Mononuclear cell (primary cell): ENCODE data around the gene DHX34. TPM values are rescaled to one million over a fixed set of nuclear protein-coding genes. Genes with fewer than 3 reads are reported as not detected.
"Not testable (repeated sequence)": the region's sequence is repeated elsewhere in the genome, so short reads cannot be mapped to it uniquely, and the experiment has no call there.

Source experiments
- H3K27me3 ChIP-seq: 2 replicates; pipeline ENCODE4 v1.6.0; 2011; ENCODE audit warnings: low read length, control low read depth; ENCODE audit not compliant: insufficient read depth
- H3K4me1 ChIP-seq: 2 replicates; pipeline ENCODE4 v1.5.1; 2011; ENCODE audit warnings: mild to moderate bottlenecking, low read length, control low read depth; ENCODE audit not compliant: insufficient read depth
- H3K4me3 ChIP-seq: 2 replicates; pipeline ENCODE4 v1.5.1; 2011; ENCODE audit warnings: mild to moderate bottlenecking, low read length, moderate library complexity
- H3K9me3 ChIP-seq: 2 replicates; pipeline ENCODE4 v1.5.1; 2011; ENCODE audit warnings: low read depth, mild to moderate bottlenecking, control low read depth, low read length
- total RNA-seq: library from RNA; depleted of rRNA; stranded (reverse); fragments of >200 nt; gene quantifications from one replicate; pipeline ENCODE4 v1.2.3, GENCODE V29; 2012

Gene DHX34
- total RNA-seq, 1 donor, result 12.9 TPM

DNA sequence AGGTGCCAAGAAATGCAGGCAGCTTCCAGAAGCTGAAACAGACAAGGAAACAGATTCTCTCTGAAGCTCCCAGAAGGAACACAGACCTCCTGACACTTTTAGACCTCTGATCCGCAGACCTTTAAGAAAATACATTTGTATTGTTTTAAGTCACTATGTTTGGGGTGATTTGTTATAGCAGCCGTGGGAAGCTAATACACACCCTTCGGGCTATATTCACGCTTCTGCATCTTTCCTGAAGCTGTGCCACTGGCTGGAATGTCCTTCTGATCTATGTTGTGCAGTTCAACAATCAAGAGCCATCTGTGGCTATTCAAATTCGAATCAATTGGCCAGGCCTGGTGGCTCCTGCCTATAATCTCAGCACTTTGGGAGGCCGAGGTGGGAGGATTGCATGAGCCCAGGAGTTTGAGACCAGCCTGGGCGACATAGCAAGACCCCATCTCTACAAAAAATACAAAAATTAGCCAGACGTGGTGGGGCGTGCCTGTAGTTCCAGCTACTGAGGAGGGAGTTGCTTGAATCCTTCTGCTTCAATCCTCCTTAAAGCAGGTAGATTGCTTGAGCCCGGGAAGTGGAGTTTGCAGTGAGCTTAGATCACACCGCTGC, 5.8 kb upstream of the DHX34 start:
- no peaks in the 10 kb centered on the region for H3K27me3 ChIP-seq
- H3K4me3 ChIP-seq, result no peak overlapping the region
- peaks cover 15% of the 10 kb centered on the region for H3K4me1 ChIP-seq
- H3K9me3 ChIP-seq, result no peaks in the 10 kb centered on the region

DNA sequence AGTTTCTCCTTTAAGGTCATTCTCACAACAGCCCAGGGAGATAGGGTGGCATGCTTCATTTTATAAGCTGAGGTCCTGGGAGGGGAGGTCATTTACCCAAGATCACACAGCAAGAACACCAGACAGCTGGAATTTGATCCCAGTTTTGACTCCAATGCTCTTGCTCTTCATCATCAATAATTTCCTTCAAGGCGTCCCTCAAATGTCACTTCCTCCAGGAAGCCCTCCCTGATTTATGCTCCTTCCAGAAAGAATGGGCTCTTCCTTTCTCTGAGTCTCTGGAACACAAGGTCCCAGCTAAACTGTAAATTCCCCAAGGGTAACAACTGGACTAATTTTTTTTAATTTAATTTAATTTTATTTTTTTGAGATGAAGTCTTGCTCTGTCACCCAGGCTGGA, 4.7 kb upstream of the DHX34 start:
- Histone ChIP-seq H3K4me1 (peaks cover 13% of the 10 kb centered on the region), H3K4me3 (no peak overlapping the region), H3K27me3 (no peaks in the 10 kb centered on the region), H3K9me3 (no peaks in the 10 kb centered on the region)

DNA sequence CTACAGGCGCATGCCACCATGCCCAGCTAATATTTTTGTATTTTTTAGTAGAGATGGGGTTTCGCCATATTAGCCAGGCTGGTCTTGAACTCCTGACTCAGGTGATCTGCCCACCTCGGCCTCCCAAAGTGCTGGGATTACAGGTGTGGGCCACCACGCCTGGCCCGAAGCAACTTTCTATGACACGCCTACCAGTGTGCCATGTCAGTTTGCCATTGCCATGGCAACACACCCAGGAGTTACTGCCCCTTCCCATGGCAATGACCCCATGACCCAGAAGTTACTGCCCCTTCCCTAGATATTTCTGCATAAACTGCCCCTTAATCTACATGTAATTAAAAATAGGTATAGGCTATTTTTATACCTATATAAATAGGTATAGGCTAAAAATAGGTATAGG, 3.1 kb upstream of the DHX34 start:
- H3K4me1 ChIP-seq, result peaks cover 28% of the 10 kb centered on the region
- H3K4me3 ChIP-seq, H3K27me3 ChIP-seq, H3K9me3 ChIP-seq: not testable (repeated sequence)

DNA sequence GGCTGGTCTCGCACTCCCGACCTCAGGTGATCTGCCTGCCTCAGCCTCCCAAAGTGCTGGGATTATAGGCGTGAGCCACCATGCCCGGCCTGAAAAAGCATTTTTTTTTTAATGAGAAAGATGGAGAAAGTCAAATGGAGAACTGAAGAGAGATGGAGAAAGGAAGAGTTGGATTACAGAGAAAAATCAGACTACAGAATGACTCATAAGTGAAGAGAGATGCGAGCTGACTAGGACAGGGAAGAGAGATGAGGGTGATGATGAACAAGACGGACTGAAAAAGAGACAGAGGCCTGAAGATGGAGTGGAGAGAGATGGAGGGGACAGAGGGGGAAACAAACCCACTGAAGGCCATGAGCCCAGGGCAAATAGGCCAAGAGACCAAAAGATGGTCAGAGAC, 1.5 kb downstream of the DHX34 start:
- Histone ChIP-seq H3K27me3 (no peaks in the 10 kb centered on the region), H3K4me3 (no peak overlapping the region), H3K9me3 (no peaks in the 10 kb centered on the region), H3K4me1 (peaks cover 40% of the 10 kb centered on the region)

DNA sequence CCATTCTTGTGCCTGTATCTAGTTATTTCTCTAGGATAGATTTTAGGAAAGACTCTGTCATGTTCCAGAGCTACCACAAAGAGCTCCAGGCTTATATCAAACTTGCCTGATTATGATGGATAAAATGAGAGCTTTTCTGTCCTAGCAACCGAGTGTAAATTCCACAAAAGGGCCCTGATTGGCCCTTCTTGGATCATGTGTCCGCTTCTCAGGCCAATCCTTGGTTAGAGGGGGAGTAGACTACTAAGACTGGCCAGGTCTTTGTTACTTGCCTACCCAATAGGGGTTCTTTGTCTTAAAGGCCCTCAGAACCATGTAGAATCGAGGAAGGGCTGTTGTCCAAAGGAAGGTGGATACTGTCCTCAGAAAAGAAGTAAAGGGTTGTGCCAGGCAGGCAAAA, 2.4 kb downstream of the DHX34 start:
- Histone ChIP-seq H3K4me1 (peaks cover 36% of the 10 kb centered on the region), H3K27me3 (no peaks in the 10 kb centered on the region), H3K9me3 (no peaks in the 10 kb centered on the region), H3K4me3 (no peak overlapping the region)

DNA sequence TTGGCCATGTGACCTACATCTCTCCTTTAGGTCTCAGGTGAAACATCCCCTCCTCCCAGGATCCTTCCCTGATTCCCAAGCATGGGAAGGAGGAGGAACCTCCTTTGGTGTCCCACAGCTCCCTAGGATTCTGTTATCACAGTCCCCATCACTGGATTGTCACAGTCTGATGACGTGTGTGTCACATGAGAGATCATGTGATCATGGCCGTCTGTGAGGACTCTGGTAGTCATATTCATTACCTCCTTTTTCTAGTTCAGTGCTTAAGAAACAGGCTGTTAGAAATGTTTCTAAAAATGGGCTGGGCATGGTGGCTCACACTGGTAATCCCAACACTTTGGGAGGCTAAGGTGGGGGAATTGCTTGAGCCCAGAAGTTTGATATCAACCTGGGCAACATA, 3.0 kb downstream of the DHX34 start:
- H3K9me3 ChIP-seq, result no peaks in the 10 kb centered on the region

DNA sequence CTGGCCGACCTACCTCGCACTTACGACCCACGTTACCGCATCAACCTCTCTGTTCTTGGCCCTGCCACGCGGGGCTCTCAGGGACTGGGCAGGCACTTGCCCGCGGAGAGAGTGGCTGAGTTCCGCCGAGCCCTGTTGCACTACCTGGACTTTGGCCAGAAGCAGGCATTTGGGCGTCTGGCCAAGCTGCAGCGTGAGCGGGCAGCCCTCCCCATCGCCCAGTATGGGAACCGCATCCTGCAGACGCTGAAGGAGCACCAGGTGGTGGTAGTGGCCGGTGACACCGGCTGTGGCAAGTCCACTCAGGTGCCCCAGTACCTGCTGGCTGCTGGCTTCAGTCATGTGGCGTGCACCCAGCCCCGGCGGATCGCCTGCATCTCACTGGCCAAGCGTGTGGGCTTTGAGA, 4.2 kb downstream of the DHX34 start:
- Histone ChIP-seq H3K4me3 (no peak overlapping the region), H3K9me3 (no peaks in the 10 kb centered on the region), H3K4me1 (peaks cover 32% of the 10 kb centered on the region), H3K27me3 (no peaks in the 10 kb centered on the region)

More for the DNA sequence above, 3.0 kb downstream of the DHX34 start:
- H3K4me1 ChIP-seq, result peaks cover 33% of the 10 kb centered on the region
- H3K27me3 ChIP-seq, result no peaks in the 10 kb centered on the region
- H3K4me3 ChIP-seq, result no peak overlapping the region

DNA sequence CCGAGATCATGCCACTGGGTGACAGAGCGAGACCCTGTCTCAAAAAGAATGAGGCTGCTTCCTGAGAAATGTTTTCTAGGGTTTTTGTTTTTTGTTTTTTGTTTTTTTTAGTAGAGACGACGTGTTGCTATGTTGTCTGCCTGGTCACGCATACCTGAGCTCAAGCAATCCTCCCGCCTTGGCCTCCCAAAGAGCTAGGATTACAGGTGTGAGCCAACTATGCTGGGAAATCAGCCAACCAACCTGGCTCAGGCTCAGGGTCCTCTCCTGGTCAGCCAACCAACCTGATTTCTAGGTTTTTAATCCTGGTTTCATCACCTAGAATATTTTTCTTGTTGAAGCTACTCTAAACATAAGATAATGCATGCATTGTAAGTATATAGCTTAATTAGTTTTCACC, 7.8 kb downstream of the DHX34 start:
- H3K27me3 ChIP-seq, result no peaks in the 10 kb centered on the region
- H3K4me1 ChIP-seq, result peaks cover 3% of the 10 kb centered on the region
- H3K9me3 ChIP-seq, result no peaks in the 10 kb centered on the region
- H3K4me3 ChIP-seq, result no peak overlapping the region

DNA sequence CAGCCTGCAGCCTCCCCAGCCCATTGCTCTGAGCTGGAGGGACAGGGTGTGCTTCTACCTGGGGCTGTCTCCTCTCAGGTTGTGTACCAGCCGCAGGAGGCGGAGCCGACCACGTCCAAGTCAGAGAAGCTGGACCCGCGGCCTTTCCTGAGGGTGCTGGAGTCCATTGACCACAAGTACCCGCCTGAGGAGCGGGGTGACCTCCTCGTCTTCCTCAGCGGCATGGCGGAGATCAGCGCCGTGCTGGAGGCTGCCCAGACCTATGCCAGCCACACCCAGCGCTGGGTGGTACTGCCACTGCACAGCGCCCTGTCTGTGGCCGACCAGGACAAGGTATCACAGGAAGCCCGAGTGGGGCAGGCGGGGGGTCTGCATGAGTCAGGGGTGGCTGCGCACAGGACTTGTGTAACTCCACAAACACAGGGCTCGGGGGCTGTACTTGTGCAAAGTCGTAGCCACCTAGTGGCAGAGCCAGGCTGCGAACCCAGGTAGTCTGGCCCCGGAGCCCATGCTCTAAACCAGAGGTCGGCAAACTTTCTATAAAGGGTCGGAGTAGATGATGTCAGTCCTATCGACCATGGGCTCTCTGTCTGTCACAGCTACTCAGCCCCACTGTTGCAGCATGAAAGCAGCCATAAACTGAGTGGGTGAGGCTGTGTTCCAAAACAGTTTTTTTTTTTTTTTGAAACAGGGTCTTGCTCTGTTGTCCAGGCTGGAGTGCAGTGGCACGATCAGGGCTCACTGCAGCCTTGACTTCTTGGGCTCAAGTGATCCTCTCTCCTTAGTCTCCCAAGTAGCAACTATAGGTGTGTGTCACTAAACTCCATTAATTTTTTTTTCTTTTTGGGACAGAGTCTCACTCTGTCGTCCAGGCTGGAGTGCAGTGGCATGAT, 8.9 kb downstream of the DHX34 start:
- H3K27me3 ChIP-seq, result no peaks in the 10 kb centered on the region
- no peak overlapping the region for H3K4me3 ChIP-seq
- peaks cover 5% of the 10 kb centered on the region for H3K4me1 ChIP-seq
- no peaks in the 10 kb centered on the region for H3K9me3 ChIP-seq

DNA sequence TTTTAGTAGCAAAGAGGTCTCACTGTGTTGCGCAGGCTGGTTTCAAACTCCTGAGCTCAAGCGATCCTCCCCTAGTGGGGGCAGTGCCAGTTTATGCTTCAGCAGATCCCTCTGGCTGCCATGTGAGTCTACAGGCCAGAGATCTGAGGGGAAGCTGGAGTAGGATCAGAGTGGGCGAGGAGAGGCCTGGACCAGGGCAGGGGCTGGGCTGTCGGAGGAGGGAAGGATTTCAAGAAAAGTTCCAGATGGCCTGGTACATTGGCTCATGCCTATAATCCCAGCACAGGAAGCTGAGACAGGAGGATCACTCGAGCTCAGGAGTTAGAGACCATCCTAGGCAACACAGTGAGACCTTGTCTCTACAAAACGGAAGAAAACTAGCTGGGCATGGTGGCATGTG, 9.8 kb downstream of the DHX34 start:
- Histone ChIP-seq H3K4me3 (no peak overlapping the region), H3K9me3 (no peaks in the 10 kb centered on the region)

DNA sequence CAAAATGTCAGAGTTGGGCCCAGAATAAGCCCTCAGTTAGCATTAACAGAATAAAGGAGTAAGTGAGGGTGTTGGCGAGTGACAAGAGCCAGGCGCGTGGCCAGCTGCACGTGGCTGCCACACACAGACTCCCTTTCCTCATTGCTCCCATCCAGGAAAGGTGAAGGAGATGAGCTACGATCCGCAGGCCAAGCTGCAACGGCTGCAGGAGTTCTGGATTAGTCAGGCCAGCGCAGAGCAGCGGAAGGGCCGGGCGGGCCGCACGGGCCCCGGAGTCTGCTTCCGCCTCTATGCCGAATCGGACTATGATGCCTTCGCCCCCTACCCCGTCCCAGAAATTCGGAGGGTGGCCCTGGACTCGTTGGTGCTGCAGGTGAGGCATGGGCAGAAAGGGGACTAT, 13.2 kb downstream of the DHX34 start:
- H3K4me3 ChIP-seq, result no peak overlapping the region
- no peaks in the 10 kb centered on the region for H3K27me3 ChIP-seq
- peaks cover 25% of the 10 kb centered on the region for H3K4me1 ChIP-seq
- no peaks in the 10 kb centered on the region for H3K9me3 ChIP-seq

More for the DNA sequence above, 9.8 kb downstream of the DHX34 start:
- no peaks in the 10 kb centered on the region for H3K27me3 ChIP-seq
- H3K4me1 ChIP-seq, result peaks cover 14% of the 10 kb centered on the region

DNA sequence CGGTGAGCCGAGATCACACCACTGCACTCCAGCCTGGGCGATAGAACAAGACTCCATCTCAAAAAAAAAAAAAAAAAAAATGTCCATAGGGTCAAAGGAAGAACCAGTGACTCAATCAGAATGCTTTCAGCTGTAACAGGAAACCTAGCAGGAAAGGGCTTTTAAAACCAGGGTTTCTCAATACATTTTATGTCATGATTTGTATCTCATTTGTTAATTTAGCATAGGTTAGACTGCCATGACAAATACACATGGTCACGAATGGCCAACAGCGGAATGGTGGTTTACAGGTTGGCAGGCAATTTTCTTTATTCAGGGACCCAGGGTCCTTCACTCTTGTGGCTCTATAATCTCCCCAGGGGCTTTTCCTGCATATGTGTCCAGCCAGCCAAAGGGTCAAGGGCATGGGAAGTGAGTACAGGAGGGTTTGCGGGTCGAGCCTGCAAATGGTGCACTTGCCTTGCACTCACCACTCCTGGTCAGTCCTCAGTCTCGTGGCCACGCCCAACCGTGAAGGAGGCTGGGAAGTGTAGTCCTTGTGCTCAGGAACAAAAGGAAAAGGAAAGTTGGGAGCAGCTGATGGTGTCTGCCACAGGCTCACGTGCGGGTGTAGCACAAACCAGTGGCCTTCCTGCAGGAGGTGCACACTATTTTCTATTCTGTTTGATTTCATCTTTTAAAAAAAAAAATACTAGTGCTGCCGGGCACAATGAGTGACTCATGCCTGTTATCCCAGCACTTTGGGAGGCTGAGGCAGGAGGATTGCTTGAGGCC, 14.8 kb downstream of the DHX34 start:
- Histone ChIP-seq H3K4me3 (no peak overlapping the region), H3K9me3 (no peaks in the 10 kb centered on the region), H3K4me1 (peaks cover 29% of the 10 kb centered on the region)

DNA sequence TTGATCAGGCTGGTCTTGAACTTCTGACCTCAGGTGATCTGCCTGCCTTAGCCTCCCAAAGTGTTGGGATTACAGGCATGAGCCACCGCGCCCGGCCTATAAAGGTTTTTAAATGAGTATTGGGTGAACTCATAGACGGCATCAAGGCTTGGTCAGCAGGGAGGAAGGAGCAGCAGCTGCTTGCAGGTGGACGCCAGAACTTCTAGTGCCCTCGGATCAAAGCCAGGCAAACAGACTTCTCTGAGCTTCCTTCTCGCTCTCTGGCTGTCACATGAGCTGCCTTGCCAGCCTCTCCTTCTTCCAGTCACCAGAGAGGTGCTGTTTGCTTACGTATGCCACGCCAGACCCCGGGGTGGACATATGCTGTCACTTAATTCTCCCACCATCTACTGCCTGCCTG, 16.3 kb downstream of the DHX34 start:
- peaks cover 43% of the 10 kb centered on the region for H3K4me1 ChIP-seq
- not testable (repeated sequence) for H3K9me3 ChIP-seq, H3K27me3 ChIP-seq, H3K4me3 ChIP-seq

More for the DNA sequence above, 14.8 kb downstream of the DHX34 start:
- H3K27me3 ChIP-seq, result no peaks in the 10 kb centered on the region

DNA sequence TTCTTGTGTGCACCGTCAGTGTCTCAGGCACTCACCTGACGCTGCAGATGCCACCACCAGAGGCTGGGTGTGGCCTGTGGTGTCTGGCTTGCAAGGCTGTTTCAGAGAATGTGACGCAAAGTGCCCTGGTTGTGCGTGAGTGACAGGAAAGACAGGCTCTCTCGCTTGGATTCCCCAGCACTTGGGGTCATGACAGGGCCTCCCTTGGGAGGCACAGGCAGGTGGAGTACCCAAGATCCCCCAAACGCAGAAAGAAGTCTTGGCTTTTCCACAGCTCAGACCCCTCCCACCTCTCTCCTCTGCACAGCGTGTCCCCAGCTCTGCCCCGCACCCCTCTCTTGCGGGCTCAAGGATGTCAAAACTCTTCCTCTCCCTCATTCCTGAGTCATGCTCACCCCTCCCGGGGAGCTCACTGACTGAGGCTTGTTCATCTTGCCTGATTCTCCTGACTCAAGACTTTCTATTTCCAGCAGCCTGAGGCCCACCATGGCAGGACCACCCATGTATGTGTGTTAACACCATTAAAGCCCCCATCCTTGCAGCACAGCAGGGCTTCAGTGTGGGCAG, 21.0 kb downstream of the DHX34 start:
- H3K27me3 ChIP-seq, result no peaks in the 10 kb centered on the region
- peaks cover 32% of the 10 kb centered on the region for H3K4me1 ChIP-seq
- H3K9me3 ChIP-seq, result no peaks in the 10 kb centered on the region
- no peak overlapping the region for H3K4me3 ChIP-seq

DNA sequence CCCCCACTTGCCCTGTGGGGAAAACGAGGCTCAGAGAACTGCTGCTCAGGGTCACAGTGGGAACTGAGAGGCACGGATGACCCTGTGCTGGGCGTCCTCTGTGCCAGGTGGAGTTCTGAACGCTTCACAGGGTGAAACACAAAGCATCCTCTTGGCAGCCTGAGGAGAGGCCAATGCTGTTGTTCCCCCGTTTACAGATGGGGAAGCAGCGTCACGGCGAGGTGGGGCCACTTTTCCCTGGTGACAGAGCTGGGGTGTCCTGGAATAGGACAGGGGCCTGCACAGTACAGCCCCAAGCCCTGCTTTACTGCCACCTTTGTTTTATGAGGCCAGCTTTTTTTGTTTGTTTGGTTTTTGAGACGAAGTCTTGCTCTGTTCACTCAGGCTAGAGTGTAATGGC, 22.1 kb downstream of the DHX34 start:
- H3K27me3 ChIP-seq, result no peaks in the 10 kb centered on the region
- H3K4me1 ChIP-seq, result peaks cover 34% of the 10 kb centered on the region
- no peak overlapping the region for H3K4me3 ChIP-seq
- no peaks in the 10 kb centered on the region for H3K9me3 ChIP-seq
